ELR (cell line): ENCODE results near the gene OPALIN.

ENCODE experiments used
- DNase-seq: peaks from one replicate; pipeline ENCODE4 v3.0.0-alpha.2; 2015; ENCODE audit warnings: low read depth

Gene OPALIN

DNA sequence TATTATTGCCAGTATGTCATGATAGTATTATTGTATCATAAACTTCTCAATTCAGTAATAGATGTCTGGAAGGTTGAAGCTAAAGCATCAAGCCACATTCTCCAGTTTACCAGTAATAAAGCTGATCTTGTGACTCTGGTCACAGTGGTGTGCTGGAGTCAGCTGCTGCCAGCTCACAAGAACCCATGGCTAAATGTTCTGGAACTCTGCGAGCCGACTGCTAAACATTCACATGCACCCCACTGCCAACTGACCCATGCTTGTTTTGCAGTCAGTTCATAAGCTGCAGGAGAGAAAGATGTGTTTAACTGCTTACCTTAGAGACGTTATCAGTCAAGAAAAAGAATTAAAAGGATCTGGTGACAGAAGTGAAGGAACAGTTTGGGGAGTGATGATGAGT, 60.4 kb downstream of the OPALIN start:
- DNase-seq, result no peak

DNA sequence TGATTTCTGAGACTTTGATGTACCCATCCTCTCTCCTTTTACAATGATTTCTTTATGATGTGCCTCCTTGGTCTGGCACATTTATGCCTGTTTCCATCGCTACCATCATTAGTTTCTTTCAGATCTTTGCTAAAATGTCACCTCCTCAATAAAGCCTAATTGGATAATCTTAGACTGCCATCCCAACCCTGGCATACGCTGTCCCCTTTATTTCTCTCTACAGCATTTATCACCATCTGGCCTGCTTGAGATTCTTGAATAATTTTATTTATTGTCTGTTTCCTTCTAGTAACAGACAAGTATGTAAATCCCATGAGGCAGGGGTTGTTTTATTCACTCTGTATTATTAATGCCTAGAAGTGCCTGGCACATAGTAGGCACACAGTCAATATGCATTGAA, 61.3 kb downstream of the OPALIN start:
- DNase-seq, result no peak

DNA sequence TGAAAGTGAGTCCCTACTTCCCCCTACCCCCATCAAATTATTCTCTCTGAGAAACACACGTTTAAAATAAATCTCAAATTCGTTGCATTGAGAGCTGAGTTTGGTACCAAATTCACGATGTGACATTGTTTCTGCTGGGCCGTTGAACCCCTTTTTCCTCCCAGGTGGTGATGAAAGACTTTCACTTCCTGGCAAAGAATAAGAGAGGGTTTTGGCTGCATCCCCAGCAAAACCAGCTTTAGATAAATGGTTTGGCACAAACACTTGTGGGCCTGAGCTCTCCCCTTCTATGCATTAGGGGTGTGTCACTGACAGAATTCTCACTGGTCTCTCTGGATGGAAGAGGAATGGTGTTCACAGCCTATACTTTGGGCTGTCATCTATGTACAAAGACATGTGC, 63.3 kb downstream of the OPALIN start:
- DNase-seq, result no peak
